HG03097 (cell line): ENCODE measurements around the gene RRAGD.
A peak's percentile ranks its signal among the peaks of the same experiment; 100 is the strongest.

ENCODE experiments used
- ATAC-seq: cut with Tn5 transposase; IDR thresholded peaks from one replicate; pipeline ENCODE4 v1.9.1; 2021; ENCODE audit not compliant: unreplicated experiment, low FRiP score

RRAGD gene

DNA sequence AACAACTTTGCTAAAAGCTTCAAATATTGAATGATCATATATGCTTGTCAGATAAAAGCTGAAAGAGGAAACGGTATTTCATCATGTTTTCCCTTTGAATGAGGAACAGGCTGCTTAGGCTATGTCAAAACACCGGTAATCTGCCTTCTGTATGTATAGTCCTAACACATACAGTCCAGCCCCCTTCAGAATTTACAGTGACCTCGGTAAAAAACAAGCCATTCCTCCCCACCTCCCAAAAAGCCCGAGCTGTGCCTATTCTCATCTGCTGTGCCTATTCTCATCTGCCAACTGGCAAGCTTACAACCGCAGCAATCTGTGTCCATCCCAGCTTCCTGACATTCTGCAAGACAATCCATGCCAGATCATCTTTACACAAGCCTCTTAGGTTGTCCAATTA is 32.8 kb downstream of the RRAGD start:
- ATAC-seq: no peak

DNA sequence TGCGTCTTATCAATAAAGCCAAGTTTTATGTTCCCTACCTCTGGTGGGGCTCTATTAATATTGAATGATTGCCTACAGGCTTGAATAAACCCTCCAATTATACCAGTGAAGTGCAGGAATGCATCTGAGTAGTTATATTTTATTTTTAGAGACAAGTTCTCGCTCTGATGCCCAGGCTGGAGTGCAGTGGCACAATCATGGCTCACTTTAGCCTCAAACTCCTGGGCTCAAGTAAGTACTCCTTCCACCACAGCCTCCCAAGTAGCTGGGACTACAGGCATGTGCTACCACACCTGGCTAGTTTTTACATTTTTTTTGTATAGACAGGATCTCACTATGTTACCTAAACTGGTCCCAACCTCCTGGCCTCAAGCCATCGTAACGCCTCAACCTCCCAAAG is 33.4 kb downstream of the RRAGD start:
- ATAC-seq: no peak

DNA sequence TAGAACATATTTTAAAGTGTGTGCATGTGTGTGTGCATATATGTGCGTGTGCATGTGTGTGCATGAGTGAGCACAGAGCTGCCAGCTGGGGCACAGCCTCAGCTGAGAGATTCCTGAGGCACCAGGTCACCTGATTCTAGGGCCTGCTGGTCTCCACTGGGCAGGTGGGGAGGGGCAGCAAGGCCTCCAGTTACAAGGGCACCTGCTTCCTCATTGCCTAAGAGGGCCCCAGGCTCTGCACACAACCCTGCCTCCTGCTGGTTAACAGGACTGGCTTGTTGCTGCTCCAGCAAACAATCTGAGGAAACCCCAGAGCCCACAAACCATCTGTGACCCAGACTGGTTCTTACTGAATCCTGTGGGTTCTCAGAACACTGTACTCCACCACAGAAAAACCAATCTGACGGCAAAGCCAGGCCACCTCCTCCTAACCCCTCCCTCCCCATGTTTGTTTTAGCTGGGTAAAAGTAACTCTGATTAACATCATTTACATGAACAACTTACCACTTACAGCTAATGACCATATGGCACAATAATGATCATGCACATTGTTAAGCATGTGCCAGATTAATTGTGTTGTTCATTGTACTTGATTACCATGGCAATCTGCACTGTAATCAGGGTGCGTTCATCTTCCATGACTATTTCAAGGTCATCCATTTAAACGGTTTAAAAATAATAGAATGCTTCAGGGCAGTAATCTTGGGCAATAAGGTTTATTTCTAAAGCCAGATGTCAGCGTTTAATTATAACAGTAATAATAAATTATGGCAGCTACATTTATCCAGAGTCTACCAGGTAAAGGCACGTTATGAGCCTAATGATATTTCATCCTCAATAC is 36.4 kb downstream of the RRAGD start:
- peak; percentile 79 for ATAC-seq

DNA sequence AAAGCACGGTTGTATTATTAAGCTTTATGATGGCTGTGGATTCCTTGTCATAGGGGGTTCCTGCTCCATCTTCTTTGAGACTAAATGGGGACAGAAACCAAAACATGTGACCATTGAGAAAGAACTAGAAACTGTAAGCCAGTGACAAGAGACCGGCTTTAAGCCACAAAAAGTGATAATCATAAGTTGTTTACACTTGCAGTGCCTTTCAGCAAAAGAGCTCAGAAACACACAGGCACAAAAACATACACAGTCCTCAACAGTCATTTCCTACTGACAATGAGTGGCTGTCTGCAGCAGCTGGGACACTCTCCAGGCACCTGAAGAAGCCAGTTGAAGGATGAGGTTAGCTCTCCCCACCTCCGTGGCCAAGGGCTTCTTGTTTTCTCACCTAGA is 39.6 kb downstream of the RRAGD start:
- peak; percentile 38 for ATAC-seq

DNA sequence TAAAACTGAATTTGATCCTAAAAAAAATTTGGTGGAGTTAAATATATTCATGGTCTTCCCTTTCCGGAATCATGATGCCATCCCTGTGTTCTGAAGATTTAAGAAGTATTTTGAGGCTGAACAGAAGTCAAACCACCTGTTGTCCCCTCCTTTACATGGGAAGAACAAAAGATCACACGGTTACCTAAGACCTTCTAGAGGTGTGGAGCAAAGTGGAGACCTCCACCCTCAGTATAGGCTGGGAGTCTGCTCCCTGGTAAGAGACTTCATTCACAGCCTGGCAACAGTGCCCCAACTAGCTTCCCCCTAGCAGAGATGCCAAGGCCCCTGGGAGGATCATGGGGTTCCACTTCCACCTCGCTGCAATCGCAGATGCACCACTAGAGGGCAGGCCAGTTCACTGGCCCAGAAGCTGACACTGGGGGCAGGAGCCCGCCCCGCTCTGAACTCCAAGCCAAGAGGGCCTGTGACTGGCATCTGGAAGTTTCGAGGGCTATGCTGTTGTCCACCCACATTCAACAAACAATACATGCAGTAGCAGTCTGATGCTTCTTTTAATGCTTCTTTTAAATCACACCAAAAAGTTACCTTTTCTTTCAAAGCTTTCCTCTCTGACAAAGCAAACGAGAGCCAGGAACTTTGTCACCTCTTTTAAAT is 40.1 kb downstream of the RRAGD start:
- peak; percentile 62 for ATAC-seq

DNA sequence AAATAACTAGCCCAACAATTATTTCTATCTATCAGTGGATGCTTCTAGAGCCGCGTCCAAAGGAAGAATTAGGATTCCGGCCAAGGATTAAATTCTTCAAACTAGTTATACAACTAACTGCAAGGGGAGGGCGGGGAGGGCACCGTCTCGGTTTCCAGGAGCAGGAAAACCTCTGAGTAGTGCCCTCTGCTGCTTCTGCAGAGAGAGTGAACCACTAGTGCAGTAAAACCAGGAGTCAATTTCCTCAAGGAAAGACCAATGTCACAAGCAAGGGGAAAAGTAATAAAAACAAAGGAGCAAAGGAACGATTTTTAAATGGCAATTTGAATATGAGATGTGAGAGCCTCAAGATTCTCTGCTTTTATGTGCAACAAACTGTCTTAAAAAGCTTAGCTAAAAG is 43.1 kb downstream of the RRAGD start:
- no peak for ATAC-seq

DNA sequence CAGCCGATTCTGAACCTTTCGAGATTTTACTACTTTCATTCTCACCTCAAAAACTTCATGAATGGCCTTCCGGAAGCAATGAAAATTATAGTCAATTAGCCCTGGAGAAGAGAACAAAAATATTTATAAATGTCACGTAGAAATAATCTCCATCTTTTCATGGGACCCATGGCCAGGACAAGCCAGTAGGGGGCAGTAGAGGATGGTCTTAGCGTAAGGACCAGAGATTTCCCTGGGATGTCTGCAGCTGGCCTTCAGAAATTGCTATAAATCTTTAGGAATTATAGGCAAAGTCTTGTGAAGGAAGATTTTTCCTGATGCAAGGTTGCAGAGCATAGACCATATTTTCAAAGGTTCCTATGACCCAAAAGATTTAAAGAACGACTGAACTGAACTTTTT is 44.0 kb downstream of the RRAGD start:
- ATAC-seq: no peak

DNA sequence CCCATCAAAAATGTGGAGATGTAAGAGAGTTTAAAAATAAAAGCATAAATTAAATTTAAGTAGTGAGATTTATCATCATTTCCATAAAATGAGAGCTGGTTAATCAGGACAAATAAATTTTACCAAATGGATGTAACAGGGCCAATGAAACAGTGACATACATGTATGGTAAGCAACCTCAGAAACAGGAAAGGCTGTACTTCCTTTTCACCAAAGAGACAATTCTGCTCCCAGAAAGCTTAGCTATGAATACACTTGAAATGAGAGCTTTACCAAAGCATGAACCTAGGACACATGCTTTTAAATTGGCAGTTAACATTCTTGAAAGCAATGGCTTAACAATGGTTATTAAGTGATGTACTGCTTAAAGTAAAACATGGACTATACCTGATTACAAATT is 47.5 kb downstream of the RRAGD start:
- no peak for ATAC-seq

DNA sequence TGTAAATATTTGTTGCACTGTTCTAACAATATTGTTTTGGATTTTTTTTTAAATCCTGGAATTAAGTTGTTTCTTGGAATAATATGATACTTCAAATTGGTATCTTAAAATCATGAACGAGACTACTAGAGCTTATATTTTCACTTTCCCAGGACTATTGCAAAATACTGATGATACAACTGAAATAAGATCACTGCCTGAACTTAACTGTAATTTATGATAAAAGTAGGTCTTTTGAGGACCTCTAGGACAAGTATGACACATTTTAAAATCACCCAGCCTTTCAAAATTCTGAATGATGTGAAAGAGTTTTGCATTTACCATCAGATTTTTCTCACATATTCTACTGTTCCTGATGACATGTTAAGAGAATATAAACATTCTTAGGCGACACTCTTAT is 50.9 kb downstream of the RRAGD start:
- ATAC-seq: no peak

DNA sequence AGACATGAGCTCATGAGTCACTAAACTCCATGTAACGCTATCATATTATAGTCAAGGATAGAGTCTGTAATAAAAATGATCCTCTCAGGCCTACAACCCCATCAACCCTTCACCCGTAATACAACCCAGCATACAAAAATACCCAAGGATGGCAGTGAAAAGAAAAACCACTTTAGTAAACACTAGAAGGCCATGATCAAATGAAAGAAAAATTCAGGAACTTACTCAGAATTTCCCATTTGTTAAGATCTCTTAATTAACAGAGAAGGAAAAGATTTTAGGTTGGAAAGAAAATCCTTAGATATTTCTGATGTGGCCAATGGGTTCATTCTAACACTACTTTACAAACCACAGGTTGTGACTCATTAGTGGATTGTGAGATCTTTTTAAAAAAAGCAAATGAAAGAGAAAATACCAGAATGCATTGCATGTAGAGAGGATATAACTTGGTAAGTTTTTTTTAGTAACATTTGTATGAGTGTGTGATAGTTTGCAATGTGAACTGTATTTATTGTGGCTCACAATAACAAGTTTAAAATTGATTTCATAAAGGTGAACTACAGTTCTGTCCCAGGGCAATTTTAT is 51.6 kb downstream of the RRAGD start:
- ATAC-seq: peak; percentile 37

DNA sequence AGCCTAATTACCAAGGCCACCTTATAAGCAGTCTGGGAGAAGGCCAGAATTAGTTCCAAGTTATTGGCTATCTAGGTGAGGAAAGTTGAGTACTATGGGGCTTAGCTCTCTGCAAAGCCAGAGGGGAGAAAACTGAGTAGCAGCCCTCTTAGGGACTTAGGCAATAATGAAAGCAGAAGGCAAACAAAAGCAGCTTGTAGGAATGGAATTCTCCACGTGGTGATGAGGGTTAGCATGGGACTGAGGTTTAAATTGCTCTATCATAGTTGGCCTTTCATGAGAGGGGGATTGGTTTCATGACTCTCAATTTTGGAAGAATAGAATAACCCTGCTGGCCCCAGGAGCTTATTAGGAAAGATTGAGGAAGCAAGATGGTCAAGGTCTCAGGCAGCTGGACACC is 52.5 kb downstream of the RRAGD start:
- no peak for ATAC-seq

DNA sequence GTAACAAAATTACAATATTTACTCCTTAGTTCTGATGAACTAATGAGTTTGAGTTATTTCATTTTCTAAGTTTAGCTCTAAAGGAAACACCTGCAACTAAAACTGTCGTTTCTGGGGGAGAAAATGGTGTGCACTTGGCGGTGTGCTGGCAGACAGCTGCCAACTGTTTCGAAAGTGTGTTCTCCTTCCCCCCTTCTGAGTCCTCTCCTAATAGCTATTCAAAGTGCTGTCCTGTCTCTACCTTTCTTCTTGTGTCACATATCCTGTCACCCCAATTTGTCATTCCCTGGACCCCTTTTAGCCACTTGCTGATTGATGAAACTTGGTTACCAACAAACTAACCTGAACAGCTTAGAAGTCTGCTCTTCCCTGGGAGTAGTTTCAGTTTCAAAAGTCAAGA is 54.7 kb downstream of the RRAGD start:
- ATAC-seq: peak; percentile 40

DNA sequence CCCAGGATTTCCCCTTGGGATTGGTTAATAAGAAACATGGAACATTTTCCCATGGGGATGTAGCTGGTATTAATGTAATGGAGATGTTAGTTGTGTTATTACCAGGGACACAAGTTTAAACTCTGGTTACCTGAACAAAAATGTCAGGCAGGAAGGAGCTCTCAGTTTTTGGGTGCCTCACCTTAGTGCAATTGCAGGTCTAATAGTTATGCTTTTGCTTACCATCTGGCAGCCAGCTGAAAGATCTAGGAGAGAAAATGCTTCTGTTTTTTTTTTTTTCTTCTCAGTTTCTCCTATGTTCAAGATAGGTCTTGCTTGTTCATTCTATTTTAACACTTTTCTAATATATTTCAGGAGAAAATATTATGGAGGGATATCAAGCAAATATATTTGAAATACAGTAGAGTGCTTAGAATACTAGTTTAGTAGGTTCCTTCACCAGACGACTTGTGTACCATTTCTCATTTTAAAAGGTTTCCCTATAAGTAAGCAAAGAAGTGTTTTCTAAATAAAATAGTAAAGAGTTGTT is 55.4 kb downstream of the RRAGD start:
- no peak for ATAC-seq

DNA sequence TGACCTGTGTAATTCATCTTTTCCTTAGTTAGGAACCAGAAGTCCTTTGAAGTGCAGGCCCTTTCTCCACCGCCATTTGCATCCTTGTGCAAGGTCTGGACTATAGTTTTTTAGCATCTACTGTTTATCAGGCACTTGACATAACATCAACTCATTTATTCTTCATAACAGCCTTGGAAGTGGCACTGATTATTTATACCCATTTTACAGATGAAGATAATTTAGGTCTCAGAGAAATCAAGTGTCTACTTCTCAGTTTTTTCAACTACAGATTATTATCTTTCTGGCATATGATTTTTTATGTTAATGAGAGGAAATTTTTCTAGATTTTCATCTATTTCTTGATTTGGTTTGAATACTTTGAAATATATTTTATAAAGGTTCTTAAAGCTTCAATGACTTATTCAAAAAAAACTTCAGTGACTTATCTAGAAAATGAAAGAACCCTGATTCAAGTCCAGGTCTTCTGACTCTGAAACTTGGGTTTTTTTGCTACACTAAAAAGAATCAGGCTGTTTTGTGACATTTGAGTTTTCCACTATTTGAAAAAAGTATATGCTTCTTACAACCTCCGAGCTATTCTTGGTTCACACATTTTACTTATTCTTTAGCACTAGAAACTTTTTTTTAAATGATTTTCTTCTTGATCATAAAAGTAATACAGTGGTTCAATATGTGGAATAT is 56.4 kb downstream of the RRAGD start:
- ATAC-seq: no peak

DNA sequence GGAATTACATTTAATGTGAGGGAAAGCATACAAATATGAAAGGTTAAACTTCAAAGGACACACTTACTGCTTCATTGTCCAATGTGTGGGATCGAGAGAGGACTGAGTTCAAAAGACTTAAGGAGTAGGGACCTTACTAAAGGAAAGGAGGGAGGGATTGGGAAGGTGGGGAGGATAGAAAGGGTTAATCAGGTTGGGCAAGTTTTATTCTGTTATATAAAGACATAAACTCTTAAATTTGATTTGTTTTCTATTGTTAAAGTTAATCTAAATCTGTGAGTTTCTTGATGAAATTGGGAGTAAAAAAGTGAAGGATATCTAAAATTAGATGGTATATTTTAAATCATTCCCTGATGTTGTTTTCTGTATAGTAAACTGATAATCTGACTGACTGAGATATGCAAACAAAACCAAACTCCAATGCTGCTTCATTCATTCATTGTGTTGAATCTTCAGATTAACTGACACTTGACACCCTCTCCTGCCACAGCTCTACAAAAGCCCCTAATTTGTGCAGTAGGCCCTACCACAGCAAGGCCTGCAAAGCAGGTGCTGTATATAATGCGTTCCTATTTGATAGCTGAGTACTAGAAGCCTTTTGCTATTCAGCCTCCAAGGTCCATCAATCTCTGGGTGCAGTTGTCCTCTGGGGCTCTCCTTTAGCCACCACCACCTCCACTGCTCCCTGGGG is 58.2 kb downstream of the RRAGD start:
- no peak for ATAC-seq

DNA sequence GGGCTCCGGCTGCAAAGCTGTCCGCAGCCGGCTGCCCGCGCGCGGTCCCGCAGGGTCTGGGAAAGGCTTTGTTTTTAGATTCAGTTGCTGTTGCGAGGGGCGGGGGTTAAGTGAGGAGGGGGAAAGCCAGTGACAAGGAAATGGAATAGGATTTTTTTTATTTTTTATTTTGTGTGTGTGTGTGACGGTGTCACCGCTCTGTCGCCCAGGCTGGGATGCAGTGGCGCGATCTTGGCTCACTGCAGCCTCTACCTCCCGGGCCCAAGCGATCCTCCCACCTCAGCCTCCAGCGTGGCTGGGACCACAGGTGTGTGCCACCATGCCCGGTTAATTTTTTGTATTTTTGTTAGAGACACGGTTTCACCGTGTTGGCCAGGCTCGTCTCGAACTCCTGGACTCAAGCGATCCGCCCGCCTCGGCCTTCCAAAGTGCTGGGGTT is 58.9 kb downstream of the RRAGD start:
- no peak for ATAC-seq

DNA sequence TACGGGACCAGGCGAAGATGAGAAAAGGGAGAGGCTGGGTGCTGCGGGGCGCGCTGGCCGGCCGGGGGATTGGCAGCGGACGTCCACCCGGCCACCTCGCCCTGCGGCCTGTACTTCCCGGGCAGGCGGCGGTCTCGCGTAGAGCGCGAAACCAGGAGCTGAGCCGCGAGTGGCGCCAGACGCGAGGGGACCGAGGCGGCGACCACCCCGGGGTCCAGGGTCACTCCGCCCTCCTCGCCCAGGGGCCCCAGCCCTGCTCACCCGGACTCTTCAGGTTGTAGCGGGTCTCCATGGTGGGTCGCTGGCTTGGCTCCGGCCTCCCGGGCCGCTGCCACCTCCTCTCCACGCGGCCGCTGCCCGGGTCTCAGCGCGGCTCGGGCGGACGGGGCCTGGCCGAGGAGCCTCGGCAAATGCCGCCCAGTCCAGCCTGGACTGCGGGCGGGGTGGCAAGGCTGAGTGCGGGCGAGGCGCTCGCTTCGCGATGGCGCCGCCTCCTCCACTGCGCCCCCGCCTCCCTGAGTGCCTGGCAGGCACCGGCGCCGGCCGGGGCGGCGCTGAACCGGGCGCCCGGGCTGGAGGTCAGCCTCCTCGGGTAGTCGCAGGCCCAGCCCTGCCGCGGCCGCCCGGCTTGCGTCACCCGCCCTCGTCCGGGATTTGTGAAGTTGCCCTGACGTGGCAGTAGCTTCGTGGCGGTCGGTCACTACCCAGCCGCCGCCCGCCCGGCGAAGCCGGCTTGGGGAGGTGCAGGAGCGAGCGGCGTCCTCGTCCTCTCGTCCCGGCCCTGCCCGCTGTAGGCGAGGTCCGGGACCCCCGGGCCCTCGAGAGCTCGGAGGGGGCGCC is 59.6 kb downstream of the RRAGD start, which contains the start of gene UBE2J1:
UBE2J1 (minus strand) TSS at position 445 of the 840 bp plus-strand sequence; CDS start at position 292, 153 bp downstream.
- peak; percentile 36 for ATAC-seq

DNA sequence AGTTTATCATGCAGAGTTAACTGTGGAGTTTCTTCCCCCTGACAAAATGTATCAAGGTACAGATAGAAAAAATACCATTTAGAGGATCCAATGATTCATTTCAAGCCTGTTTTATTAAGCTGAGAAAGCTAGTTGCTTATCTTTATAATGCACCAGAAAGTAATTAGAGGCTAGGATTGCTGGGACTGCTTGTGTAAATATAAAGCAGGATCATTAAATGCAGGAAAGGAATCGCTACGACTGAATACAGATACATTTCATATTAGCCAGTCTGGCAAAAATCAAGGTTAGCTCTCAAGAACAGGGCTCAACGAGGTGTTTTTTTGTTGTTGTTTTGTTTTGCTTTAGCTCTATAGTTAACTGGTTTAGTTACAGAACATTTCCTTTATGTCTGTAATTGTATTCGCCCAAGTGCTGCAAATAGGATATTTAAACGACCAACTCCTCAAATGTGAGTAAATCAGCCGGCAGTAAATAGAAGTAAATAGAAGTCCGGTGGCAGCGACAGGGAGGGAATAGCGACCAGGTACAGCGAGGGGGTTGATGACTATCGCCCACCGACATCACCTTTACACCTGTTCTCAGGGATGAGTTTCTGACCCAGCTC is 60.3 kb downstream of the RRAGD start:
- ATAC-seq: peak; percentile 1
